Measurements from ENCODE around the gene PRXL2A.

Gene PRXL2A

DNA sequence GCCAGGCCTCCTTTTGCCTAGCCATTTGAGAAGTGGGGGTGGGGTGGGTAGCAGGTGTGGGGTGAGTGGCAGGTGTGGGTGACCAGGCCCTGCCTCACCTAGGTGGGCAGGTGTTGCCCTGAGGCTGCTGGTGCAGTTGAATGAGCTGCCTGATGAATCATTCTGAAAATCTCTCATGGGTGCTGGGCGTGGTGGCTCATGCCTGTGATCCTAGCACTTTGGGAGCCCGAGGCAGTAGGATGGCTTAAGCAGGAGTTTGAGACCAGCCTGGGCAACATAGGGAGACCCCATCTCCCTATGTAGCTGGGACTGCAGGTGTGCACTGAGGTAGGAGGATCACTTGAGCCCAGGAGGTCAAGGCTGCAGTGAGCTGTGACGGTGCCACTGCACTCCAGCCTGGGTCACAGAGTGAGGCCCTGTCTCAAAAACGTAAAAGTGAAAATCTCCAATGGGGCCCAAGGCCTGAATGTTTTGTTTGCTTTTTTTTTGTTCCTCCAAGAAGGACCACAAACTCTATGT, 63.4 kb downstream of the PRXL2A start:
- DNase-seq, result no peak
- TF ChIP-seq, protein P1, sequence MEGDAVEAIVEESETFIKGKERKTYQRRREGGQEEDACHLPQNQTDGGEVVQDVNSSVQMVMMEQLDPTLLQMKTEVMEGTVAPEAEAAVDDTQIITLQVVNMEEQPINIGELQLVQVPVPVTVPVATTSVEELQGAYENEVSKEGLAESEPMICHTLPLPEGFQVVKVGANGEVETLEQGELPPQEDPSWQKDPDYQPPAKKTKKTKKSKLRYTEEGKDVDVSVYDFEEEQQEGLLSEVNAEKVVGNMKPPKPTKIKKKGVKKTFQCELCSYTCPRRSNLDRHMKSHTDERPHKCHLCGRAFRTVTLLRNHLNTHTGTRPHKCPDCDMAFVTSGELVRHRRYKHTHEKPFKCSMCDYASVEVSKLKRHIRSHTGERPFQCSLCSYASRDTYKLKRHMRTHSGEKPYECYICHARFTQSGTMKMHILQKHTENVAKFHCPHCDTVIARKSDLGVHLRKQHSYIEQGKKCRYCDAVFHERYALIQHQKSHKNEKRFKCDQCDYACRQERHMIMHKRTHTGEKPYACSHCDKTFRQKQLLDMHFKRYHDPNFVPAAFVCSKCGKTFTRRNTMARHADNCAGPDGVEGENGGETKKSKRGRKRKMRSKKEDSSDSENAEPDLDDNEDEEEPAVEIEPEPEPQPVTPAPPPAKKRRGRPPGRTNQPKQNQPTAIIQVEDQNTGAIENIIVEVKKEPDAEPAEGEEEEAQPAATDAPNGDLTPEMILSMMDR (IDR thresholded peaks at IDR 0.05; ENCODE audit: low read depth, low read length, missing control alignments), result no peak
- Histone ChIP-seq H3K4me3 (ENCODE audit: low read depth, low read length) (no peak overlapping the region), H3K27ac (peak overlapping the region; percentile 91), H3K27me3 (replicated peaks) (no peaks in the 10 kb centered on the region), H3K36me3 (replicated peaks) (peaks cover 33% of the 10 kb centered on the region)
- in situ Hi-C loops (cut with HindIII; ENCODE audit: low pct_ligation_motif_present, low sequenced_read_pairs), result no loop called here

DNA sequence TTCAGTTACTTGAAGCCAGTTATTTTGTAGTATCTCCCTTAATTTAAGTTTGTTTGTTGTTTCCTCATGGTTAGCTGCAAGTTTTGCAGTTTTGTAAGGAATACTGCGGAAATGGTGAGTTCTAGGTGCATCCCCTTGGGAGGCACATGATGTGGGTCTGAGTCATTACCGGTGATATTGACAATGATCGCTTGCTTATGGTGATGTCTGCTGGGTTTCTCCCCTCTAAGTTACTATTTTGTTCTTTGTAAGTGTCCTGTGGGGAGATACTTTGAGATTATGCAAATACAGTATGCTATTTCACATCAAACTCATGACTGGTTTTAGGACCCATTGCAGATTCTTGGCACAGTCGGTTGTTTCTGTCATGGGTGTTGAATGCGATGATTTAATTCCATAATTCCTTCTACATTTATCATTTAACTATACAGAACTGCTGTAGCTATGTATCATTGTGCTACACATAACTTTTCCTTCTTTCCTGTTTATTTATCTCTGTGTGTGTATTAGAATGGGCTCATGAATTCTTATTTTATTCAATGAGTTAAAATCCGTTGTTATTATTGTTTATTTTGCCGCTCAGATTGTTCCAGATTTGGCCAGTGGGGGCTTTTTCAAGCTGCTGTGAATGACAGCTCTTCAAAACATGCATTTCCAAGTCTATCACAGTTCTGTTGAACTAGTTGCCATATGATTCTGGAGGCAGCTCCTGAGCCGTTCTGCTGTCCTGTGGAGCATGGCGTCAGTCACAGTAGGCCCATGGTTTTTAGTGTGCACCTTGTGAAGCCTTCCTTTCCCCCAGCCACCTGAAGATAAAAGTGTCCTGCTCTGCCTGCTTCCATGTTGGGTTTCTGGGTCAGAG, 64.1 kb downstream of the PRXL2A start:
- DNase-seq, result peak; percentile 79
- H3K4me3 ChIP-seq (ENCODE audit: low read depth, low read length), result no peak overlapping the region

DNA sequence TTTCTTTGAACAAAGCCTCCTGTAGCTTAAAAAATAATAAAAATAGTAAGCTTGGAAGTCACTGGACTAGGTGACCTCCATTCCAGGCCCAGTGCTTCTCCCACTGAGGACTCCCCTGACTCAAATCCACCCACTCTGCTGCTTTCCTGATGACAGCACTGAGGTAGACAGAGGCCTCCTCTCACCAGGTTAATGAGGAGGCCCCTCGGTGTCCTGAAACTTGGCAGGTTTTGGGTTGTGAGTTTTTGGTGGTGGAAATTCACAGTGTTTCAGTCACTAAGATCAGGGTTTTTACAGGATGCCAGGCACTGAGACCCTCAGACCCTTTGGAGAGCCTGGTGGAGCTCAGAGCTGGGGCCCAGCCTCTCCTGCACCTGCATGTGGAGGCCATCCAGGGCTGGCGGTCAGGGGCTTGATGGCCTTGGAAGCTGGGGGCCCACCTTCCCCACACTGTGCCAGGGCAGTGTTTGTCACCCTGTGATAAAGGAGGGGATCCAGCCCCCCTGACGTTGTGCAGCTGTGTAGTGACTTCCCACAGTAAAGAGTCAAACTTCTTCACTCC, 64.8 kb downstream of the PRXL2A start:
- in situ Hi-C loops (cut with HindIII; ENCODE audit: low pct_ligation_motif_present, low sequenced_read_pairs), result no loop called here
- Histone ChIP-seq H3K36me3 (replicated peaks) (peaks cover 35% of the 10 kb centered on the region), H3K4me3 (ENCODE audit: low read depth, low read length) (no peak overlapping the region), H3K27me3 (replicated peaks) (no peaks in the 10 kb centered on the region), H3K27ac (peak overlapping the region; percentile 91)
- TF ChIP-seq, protein P1 (IDR thresholded peaks at IDR 0.05; ENCODE audit: low read depth, low read length, missing control alignments), result no peak
- no peak for DNase-seq

More for the DNA sequence above, 64.1 kb downstream of the PRXL2A start:
- peak overlapping the region; percentile 91 for H3K27ac ChIP-seq
- TF ChIP-seq, protein P1 (IDR thresholded peaks at IDR 0.05; ENCODE audit: low read depth, low read length, missing control alignments), result peak; percentile 28
- H3K27me3 ChIP-seq (replicated peaks), result no peaks in the 10 kb centered on the region
- in situ Hi-C loops (cut with HindIII; ENCODE audit: low pct_ligation_motif_present, low sequenced_read_pairs), result no loop called here
- H3K36me3 ChIP-seq (replicated peaks), result peaks cover 35% of the 10 kb centered on the region

DNA sequence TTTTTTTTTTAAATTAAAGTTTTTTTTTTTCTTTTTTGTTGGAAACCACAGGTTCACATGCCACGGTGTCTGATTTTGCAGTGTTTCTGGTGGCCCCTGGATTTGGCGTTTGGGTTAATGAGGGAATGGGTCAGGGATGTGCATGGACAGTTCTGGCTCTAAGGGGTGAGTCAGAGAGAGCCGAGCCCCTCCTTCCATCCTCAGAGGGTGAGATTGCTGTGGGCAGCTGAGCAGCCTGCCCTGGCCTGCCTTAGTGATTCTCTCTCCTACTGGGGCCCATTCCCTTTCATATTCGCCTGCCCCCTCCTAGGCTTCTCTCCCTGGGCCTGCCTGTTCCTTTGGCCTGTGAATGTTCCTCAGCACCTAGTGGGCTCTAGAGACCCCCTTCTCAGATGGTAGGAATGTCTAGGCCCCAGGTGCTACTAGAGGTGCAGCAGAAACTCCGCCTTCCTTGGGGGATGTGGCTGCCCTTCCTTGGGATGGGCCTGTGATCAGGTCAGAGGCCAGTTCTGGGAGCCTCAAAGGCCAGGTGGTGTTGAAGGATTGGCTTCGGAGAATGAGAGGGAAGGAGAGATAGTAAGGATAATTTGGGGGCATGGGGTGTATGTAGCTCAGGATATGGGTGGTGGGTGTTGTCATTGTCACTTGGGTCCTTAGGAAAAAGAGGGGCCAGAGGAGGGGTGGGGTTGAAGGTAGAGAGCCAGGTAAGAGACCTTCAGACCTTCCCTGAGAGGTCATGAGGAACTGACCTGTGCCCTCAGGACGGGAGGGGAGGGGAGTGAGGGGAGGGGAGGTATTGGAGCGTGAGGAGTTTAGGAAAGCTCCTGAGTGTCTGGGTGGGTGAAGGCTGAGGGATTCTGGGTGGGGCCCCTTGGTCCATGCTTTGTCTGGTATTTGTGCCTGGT, 65.6 kb downstream of the PRXL2A start:
- DNase-seq, result no peak
- H3K4me3 ChIP-seq (ENCODE audit: low read depth, low read length), result no peak overlapping the region
- TF ChIP-seq, protein P1 (IDR thresholded peaks at IDR 0.05; ENCODE audit: low read depth, low read length, missing control alignments), result no peak
- H3K36me3 ChIP-seq (replicated peaks), result peaks cover 41% of the 10 kb centered on the region
- in situ Hi-C loops (cut with HindIII; ENCODE audit: low pct_ligation_motif_present, low sequenced_read_pairs), result no loop called here
- peak overlapping the region; percentile 91 for H3K27ac ChIP-seq
- no peaks in the 10 kb centered on the region for H3K27me3 ChIP-seq (replicated peaks)

DNA sequence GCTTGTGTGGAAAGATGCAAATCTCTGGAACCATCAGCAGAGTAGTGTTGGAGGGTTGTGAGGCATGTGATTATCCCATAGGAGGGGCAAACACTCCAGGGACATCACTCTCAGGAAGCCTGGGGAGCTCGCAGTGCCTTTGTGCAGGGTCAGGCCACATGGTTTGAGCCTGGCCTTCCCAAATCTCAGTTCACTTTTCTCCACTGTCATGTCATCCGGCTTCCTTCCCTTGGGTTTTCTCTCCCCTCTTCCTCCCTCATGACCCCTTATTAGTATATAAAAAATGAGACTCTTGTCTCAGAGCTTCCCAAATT, 66.2 kb downstream of the PRXL2A start:
- Histone ChIP-seq H3K27ac (peak overlapping the region; percentile 91), H3K27me3 (replicated peaks) (no peaks in the 10 kb centered on the region), H3K4me3 (ENCODE audit: low read depth, low read length) (no peak overlapping the region), H3K36me3 (replicated peaks) (peaks cover 38% of the 10 kb centered on the region)
- in situ Hi-C loops (cut with HindIII; ENCODE audit: low pct_ligation_motif_present, low sequenced_read_pairs), result no loop called here
- no peak for DNase-seq
- TF ChIP-seq, protein P1 (IDR thresholded peaks at IDR 0.05; ENCODE audit: low read depth, low read length, missing control alignments), result no peak

All from brain microvascular endothelial cell (primary cell).